Endothelial cell of umbilical vein (primary cell): ENCODE data around the gene CCDC117. TPM values are rescaled to one million over a fixed set of nuclear protein-coding genes. Genes with fewer than 3 reads are reported as not detected.

ENCODE experiments used
- BruUV-seq: library from RNA; stranded (reverse); fragments of 400-500 nt; replicated peaks from 2 replicates; lab custom pipeline; 2021; lab: Mats Ljungman, UMichigan
- CTCF ChIA-PET: fragments of 300-600, 350-600 bp; sonication (Branson Sonifier 250); formaldehyde crosslinking; loops from one replicate; lab custom pipeline; 2021; ENCODE audit warnings: antibody characterized with exemption, inconsistent platforms; lab: Charles Lee
- POLR2A ChIA-PET: fragments of 300-600, 350-600 bp; sonication (Branson Sonifier 250); formaldehyde crosslinking; loops from one replicate; lab custom pipeline; 2021; ENCODE audit warnings: antibody characterized with exemption, inconsistent platforms; lab: Charles Lee
- DNase-seq: peaks from one replicate; pipeline ENCODE4 v3.0.0-alpha.2; 2011; ENCODE audit warnings: low read depth, low spot score
- FAIRE-seq: peaks from 2 replicates; lab custom pipeline; 2011; peaks lifted over from hg19 to GRCh38; lab: Jason Lieb, UNC
- H2AFZ ChIP-seq: 2 replicates; pipeline ENCODE4 v1.6.0; 2012; ENCODE audit warnings: low read depth, low read length, control low read depth, inconsistent platforms
- H3K27ac ChIP-seq: 2 replicates; pipeline ENCODE4 v1.5.1; 2011; ENCODE audit warnings: low read depth, mild to moderate bottlenecking, control low read depth, low read length, moderate library complexity; ENCODE audit not compliant: insufficient read depth
- H3K27me3 ChIP-seq, 2 experiments: 2 replicates each; pipeline versions ENCODE4 v1.6.0 to v1.6.1; 2011; ENCODE audit warnings: low read length in 2 of 2, mixed read lengths in 1 of 2; ENCODE audit not compliant: control insufficient read depth in 2 of 2, insufficient read depth in 2 of 2
- H3K36me3 ChIP-seq, 2 experiments: 2 replicates in 1 of 2; 3 replicates in 1 of 2; pipeline ENCODE4 v1.5.1; 2011; ENCODE audit warnings: low read length in 2 of 2, mild to moderate bottlenecking in 1 of 2, moderate library complexity in 1 of 2; ENCODE audit not compliant: control insufficient read depth in 2 of 2, insufficient read depth in 2 of 2; ENCODE audit errors: extremely low read depth in 1 of 2
- H3K4me1 ChIP-seq: 3 replicates; pipeline ENCODE4 v1.5.1; 2011; ENCODE audit warnings: mild to moderate bottlenecking, low read length; ENCODE audit not compliant: control insufficient read depth, insufficient read depth; ENCODE audit errors: extremely low read depth
- H3K4me2 ChIP-seq: 2 replicates; pipeline ENCODE4 v1.6.1; 2011; ENCODE audit warnings: low read length, control low read depth, mixed read lengths; ENCODE audit not compliant: insufficient read depth
- H3K4me3 ChIP-seq, 3 experiments: fragments of 200-600 bp in 1 of 3; sonication (generic), shearing (Covaris generic) in 1 of 3; replicated peaks in 1 of 3; 2 replicates each; pipeline ENCODE4 v1.5.1; 2011 to 2016; ENCODE audit warnings: control low read depth in 3 of 3, low read length in 3 of 3, mild to moderate bottlenecking in 2 of 3, inconsistent platforms in 1 of 3, low read depth in 1 of 3, moderate library complexity in 1 of 3; ENCODE audit not compliant: insufficient read depth in 1 of 3
- H3K79me2 ChIP-seq: 2 replicates; pipeline ENCODE4 v1.6.0; 2012; ENCODE audit warnings: low read length, inconsistent platforms; ENCODE audit not compliant: control insufficient read depth, insufficient read depth
- H3K9ac ChIP-seq: replicated peaks from 2 replicates; pipeline ENCODE3; 2011; ENCODE audit warnings: low read length, control low read depth; ENCODE audit not compliant: insufficient read depth; ENCODE audit errors: extremely low read depth
- H3K9me1 ChIP-seq: replicated peaks from 3 replicates; pipeline ENCODE4 v1.6.0; 2011; ENCODE audit warnings: mild to moderate bottlenecking, low read length; ENCODE audit not compliant: control insufficient read depth, insufficient read depth; ENCODE audit errors: extremely low read depth
- H3K9me3 ChIP-seq: replicated peaks from 2 replicates; pipeline ENCODE4 v1.5.1; 2012; ENCODE audit warnings: low read length, inconsistent platforms; ENCODE audit not compliant: control insufficient read depth, insufficient read depth
- H4K20me1 ChIP-seq: replicated peaks from 2 replicates; pipeline ENCODE3; 2011; ENCODE audit warnings: mild to moderate bottlenecking, low read length; ENCODE audit not compliant: control insufficient read depth, insufficient read depth; ENCODE audit errors: extremely low read depth
- CTCF ChIP-seq, 2 donors: IDR thresholded peaks; 1 replicate in 1 of 2; 2 replicates in 1 of 2; pipeline ENCODE4 v1.5.1; 2011; ENCODE audit warnings: low read length in 2 of 2, mild to moderate bottlenecking in 2 of 2, moderate library complexity in 2 of 2, control low read depth in 1 of 2, inconsistent platforms in 1 of 2, low read depth in 1 of 2; ENCODE audit not compliant: insufficient read depth in 1 of 2; ENCODE audit errors: extremely low read depth in 1 of 2
- EZH2 ChIP-seq: IDR thresholded peaks from 2 replicates; pipeline ENCODE4 v1.6.1; 2012; ENCODE audit warnings: borderline replicate concordance, low read depth, mild to moderate bottlenecking, moderate library complexity, low read length, inconsistent platforms; ENCODE audit not compliant: severe bottlenecking
- FOS ChIP-seq: IDR thresholded peaks from 2 replicates; pipeline ENCODE4 v1.6.1; 2011; ENCODE audit warnings: mild to moderate bottlenecking, low read length, moderate library complexity, borderline replicate concordance; ENCODE audit not compliant: insufficient read depth
- GATA2 ChIP-seq: IDR thresholded peaks from 2 replicates; pipeline ENCODE4 v1.7.0; 2011; ENCODE audit warnings: low read depth, mild to moderate bottlenecking, moderate library complexity, mixed read lengths, low read length; ENCODE audit not compliant: insufficient read length, insufficient read depth
- JUN ChIP-seq: IDR thresholded peaks from 2 replicates; pipeline ENCODE4 v1.6.1; 2011; ENCODE audit warnings: borderline replicate concordance, low read depth; ENCODE audit not compliant: insufficient read length, insufficient read depth
- MAX ChIP-seq: IDR thresholded peaks from 2 replicates; pipeline ENCODE4 v1.6.1; 2011; ENCODE audit not compliant: insufficient read depth, insufficient read length
- MYC ChIP-seq: IDR thresholded peaks from one replicate; pipeline ENCODE4 v1.6.1; 2011; ENCODE audit warnings: mild to moderate bottlenecking, low read depth, low read length
- POLR2A ChIP-seq: IDR thresholded peaks from 2 replicates; pipeline ENCODE4 v1.6.1; 2012; ENCODE audit warnings: low read depth, mild to moderate bottlenecking, control low read depth, low read length
- POLR2AphosphoS5 ChIP-seq: IDR thresholded peaks from 2 replicates; pipeline ENCODE4 v1.6.1; 2012; ENCODE audit warnings: low read depth, mild to moderate bottlenecking, control low read depth, low read length, moderate library complexity; ENCODE audit not compliant: insufficient read depth
- dilution Hi-C: fragments of 300-500 bp; cut with MboI; formaldehyde crosslinking; loops from one replicate; pipeline ENCODE4 v1.15.0; 2019; ENCODE audit warnings: low sequenced_read_pairs; ENCODE audit not compliant: extremely low pct_ligation_motif_present
- intact Hi-C: fragments of 100-400 bp; cut with micrococcal nuclease; formaldehyde crosslinking; loops from one replicate; pipeline ENCODE4 v1.10.0; 2022
- polyA plus RNA-seq, 4 experiments: library from polyadenylated mRNA; depleted of rRNA in 3 of 4; stranded (reverse) in 3 of 4; unstranded in 1 of 4; fragments of >200 nt; gene quantifications; 2 replicates each; pipeline versions ENCODE4 v1.2.1 to v1.2.3, GENCODE V29; 2011 to 2012; ENCODE audit warnings: missing spikeins in 1 of 4
- total RNA-seq: library from RNA; stranded (reverse); gene quantifications from 2 replicates; pipeline ENCODE4 v1.2.3, GENCODE V29; 2021

The CCDC117 gene
- total and polyA plus RNA-seq, 2 donors (not counting 3 experiments of a cell fraction or from before 2014, with no cell fraction given), result 5.5 to 23.3 TPM

GRCh38 chr22:28817919-28818859, 45.7 kb downstream of the CCDC117 start:
- CTCF ChIA-PET, result interaction anchor here (1.0 to 3.5 kb wide), 4 partner anchors 11 to 768 kb away, joined by 3 to 29 read pairs (median 10); no protein-coding TSS in a partner anchor

More at GRCh38 chr22:28817919-28818859, 45.7 kb downstream of the CCDC117 start:
- no peak for FAIRE-seq
- DNase-seq, result no peak
- no peaks in the 10 kb centered on the region for H3K27me3 ChIP-seq
- intact Hi-C loops (no loop called here), dilution Hi-C loops (no loop called here)
- no peaks in the 10 kb centered on the region for H4K20me1 ChIP-seq
- H3K36me3 ChIP-seq, result no peaks in the 10 kb centered on the region
- no peak overlapping the region for H3K4me2 ChIP-seq
- no TSS peak for BruUV-seq
- no peak overlapping the region for H3K4me3 ChIP-seq
- H3K9me3 ChIP-seq, result no peaks in the 10 kb centered on the region
- H3K4me1 ChIP-seq, result no peaks in the 10 kb centered on the region
- H3K9ac ChIP-seq, result no peak overlapping the region
- POLR2A ChIA-PET, result no interaction called here
- H3K9me1 ChIP-seq, result no peaks in the 10 kb centered on the region
- no peak overlapping the region for H2AFZ ChIP-seq
- H3K27ac ChIP-seq, result no peak overlapping the region
- TF ChIP-seq CTCF (IDR thresholded peaks at IDR 0.05; ENCODE audit: extremely low read depth in 1 of 2, insufficient read depth in 1 of 2, low read depth in 1 of 2, low read length in 2 of 2) (no peak), FOS (no peak), EZH2 (no peak), JUN (no peak), POLR2A (no peak), GATA2 (no peak), POLR2AphosphoS5 (no peak), MAX (no peak), MYC (no peak)
- no peaks in the 10 kb centered on the region for H3K79me2 ChIP-seq
